ENCODE results near the gene HOXA7.

Gene HOXA7

GRCh38 chr7:27145914-27146412 lies 10.5 kb downstream of the HOXA7 start:
- no peak for DNase-seq

GRCh38 chr7:27145165-27145913 lies 11.1 kb downstream of the HOXA7 start:
- DNase-seq, result no peak

DNA sequence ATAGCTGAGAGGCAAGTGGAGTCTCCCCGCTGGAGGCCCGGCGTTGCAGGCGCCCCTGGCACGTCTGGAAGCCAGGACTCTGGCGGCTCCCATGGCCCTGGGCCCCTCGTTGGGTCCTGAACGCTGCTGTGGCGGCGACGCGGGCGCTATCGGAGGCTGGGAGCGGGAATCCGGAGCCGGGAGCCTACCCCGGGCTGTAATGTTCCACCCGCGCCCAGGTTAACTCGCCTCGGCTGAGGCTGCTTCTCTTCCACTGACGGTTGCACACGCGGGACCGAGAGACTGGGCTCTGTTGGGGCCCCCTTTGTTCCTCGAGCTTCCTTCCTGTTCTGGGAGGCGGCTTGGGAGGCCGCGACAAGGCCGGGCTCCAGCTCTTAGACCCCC lies 11.7 kb downstream of the HOXA7 start:
- DNase-seq, result no peak

DNA sequence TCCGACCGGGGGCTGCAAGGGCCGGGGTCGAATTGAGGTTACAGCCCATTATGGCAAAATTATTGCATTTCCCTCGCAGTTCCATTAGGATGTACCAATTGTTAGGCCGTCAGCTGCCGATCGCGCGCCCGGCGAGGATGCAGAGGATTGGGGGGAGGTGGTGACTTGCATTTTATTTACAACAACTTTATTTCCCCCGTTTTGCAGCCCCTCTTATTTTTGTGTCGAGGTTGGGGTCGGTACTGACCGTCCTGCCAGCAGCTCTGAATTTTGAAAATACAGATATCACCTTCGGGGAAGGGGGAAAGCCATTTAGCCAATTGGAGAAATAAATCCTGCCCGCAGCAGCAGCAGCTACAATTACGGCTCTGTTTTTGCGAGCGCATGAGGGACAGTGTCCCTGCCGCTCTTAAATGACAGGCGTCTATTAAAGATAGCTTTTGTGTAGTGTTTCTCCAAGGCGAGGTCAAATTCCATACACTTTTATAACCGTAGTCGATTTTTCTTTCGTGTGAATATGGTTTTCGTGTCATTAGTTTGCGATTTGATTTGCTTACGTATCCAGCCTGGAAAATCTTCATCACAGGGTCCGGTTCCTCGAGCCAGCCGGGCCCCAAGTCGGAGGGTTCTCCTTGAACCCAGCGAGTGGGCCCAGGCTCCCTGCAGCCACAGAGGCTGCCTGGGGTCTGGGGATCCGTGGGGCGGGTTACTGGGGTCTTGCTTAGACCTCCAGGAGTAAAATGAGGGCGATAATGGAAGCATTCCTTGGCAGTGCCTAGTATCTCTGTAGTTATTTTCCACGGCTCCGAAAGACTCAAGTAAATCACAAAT lies 12.3 kb downstream of the HOXA7 start:
- no peak for DNase-seq

GRCh38 chr7:27143023-27143949 lies 13.2 kb downstream of the HOXA7 start, which contains the start of gene HOXA5:
TSS of gene HOXA5 (minus strand) at chr7:27143681. CDS start at chr7:27143607, 74 bp downstream.
- no peak for DNase-seq

GRCh38 chr7:27142580-27143022 lies 13.9 kb downstream of the HOXA7 start:
- no peak for DNase-seq

- no peak for DNase-seq
Measured at GRCh38 chr7:27141923-27142579, 14.4 kb downstream of the HOXA7 start.

GRCh38 chr7:27141137-27141922 lies 15.1 kb downstream of the HOXA7 start:
- DNase-seq, result no peak

- no peak for DNase-seq
Measured at GRCh38 chr7:27140126-27140857, 16.2 kb downstream of the HOXA7 start.

GRCh38 chr7:27139334-27140125 lies 16.9 kb downstream of the HOXA7 start:
- no peak for DNase-seq

DNA sequence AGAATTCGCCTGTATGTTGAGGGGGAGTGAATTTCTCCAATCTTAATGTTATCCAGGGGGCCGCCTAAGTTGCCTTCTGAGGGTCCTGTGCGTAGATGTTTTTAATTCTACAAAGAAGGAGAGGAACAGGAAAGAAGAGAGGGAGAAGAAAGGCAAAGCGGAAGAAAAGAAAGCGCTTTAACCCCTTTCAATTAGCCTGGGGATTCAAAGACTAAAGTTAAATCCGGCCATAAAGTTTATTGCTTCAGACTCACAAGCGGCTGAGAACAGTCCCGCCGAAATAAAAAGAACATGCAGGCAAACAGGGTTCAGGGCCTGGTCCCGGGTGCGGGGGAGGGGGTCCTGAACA lies 17.5 kb downstream of the HOXA7 start:
- no peak for DNase-seq

DNA sequence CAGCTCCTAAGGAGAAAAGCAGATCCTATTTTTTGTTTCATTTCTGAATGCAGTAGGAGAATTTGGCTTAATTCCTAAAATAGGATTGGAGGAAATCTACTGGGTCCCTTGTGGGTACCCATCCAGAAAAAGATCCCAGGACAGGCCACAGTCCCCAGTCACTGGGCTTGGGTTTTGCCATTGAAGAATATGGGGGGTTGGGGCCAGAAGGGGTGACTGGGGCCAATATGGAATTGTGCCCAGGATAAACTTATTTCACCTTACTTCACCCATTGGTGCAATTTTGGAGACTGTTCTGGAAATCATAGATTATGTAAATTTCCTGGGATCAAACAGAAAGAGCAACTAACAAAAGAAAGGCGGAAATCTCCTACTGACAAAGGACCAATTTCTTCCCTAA lies 18.0 kb downstream of the HOXA7 start:
- no peak for DNase-seq

GRCh38 chr7:27137640-27138315 lies 18.7 kb downstream of the HOXA7 start:
- no peak for DNase-seq

- no peak for DNase-seq
Measured at GRCh38 chr7:27134392-27134791, 22.1 kb downstream of the HOXA7 start.

DNA sequence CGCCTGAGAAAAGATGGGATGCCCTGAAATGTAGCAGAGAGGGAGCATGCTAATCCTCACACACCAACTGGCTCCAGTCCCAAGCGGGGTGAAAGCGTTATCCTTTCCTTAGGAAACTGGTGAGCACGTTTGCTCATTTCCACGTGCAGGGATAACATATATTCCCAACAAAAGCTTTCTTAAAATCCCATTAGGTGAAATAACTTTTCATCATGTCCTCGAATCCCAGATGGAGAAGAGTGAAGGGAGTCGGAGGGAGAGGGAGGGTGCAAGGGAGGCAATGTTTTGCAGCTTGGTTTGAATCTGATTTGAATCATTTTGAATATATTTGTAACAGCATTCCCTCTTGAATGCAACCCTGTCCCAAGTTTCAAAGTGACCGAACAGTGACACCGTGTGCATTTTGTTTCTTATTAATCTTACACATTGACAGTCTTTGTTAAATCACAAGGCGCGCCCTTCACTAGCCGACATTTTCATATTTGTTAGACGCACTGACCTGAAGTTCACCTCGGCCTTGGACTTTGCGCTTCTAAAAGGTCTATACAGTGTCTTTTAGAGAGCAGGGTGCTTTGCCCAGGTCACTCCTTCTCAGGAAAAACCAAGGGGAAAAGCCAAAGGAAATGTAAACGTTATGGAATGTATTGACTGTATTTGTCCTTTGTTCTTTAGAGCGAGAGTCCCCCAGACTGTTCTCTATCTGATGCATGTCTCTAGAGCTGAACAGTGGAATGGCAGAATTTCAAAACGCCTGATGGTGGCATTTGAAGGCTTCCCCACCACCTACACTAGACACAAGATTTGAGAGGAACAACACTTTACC lies 22.9 kb downstream of the HOXA7 start:
- no peak for DNase-seq

- no peak for DNase-seq
Measured at GRCh38 chr7:27132978-27133377, 23.5 kb downstream of the HOXA7 start.

GRCh38 chr7:27132214-27132613 lies 24.3 kb downstream of the HOXA7 start:
- no peak for DNase-seq

GRCh38 chr7:27131390-27131819 lies 25.1 kb downstream of the HOXA7 start:
- no peak for DNase-seq
